ENCODE data around the gene RBFOX2. TPM values are rescaled to one million over a fixed set of nuclear protein-coding genes. Genes with fewer than 3 reads are reported as not detected.

Gene RBFOX2
- total RNA-seq, 2 donors from 2014 or later: 81.8 to 86.0 TPM

DNA sequence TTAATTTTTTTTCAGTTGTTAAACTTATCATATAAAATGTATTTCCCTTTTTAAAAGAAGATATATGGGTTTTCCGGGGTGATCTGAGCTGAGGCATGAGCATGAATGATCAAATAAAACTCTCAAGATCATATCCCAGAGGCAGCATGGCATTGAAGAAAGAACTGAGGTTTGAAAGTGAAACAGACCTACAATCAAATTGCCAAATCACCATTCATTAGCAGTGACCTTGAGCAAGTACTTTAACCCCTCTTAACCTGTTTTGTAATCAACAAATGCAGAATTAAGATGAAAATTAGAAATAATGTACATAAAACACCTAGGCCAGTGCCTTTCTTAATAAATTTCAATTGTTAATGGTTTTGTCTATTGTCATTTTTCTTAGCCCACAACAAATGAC is 116.0 kb downstream of the RBFOX2 start:
- H3K9me3 ChIP-seq: no peaks in the 10 kb centered on the region
- H3K27ac ChIP-seq: peak overlapping the region in 1 of 2 donors; percentile 86
- H3K36me3 ChIP-seq: no peaks in the 10 kb centered on the region
- no peak overlapping the region for H3K4me3 ChIP-seq
- no peaks in the 10 kb centered on the region for H3K27me3 ChIP-seq
- TF ChIP-seq, protein P1, sequence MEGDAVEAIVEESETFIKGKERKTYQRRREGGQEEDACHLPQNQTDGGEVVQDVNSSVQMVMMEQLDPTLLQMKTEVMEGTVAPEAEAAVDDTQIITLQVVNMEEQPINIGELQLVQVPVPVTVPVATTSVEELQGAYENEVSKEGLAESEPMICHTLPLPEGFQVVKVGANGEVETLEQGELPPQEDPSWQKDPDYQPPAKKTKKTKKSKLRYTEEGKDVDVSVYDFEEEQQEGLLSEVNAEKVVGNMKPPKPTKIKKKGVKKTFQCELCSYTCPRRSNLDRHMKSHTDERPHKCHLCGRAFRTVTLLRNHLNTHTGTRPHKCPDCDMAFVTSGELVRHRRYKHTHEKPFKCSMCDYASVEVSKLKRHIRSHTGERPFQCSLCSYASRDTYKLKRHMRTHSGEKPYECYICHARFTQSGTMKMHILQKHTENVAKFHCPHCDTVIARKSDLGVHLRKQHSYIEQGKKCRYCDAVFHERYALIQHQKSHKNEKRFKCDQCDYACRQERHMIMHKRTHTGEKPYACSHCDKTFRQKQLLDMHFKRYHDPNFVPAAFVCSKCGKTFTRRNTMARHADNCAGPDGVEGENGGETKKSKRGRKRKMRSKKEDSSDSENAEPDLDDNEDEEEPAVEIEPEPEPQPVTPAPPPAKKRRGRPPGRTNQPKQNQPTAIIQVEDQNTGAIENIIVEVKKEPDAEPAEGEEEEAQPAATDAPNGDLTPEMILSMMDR (IDR thresholded peaks at IDR 0.05): no peak
- no peak for DNase-seq (ENCODE audit: low spot score)
- peaks cover 0 to 66% of the 10 kb centered on the region in 2 donors for H3K4me1 ChIP-seq

DNA sequence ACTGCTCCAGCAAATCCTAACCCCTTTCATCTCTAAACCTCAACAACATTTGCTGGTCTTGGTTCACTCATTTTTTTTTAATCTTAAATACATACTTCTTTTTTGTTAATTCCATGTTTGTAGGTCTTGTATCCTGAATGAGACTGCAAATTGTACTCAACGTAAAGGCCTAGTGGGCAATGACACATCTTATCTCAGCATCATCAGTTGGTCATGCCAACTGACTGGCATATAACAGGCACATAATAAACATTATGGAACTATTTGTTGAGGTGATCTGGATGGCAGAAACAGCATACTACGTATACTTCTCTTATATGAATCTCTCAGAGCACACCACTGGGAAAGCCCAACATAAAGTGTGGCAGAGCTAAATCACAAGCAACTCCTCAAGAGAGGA is 116.7 kb downstream of the RBFOX2 start:
- no peak for DNase-seq (ENCODE audit: low spot score)
- H3K4me3 ChIP-seq: no peak overlapping the region
- H3K27me3 ChIP-seq: no peaks in the 10 kb centered on the region
- H3K36me3 ChIP-seq: no peaks in the 10 kb centered on the region
- H3K4me1 ChIP-seq: peaks cover 0 to 58% of the 10 kb centered on the region in 2 donors
- H3K27ac ChIP-seq: peak overlapping the region in 1 of 2 donors; percentile 86
- TF ChIP-seq, protein P1 (IDR thresholded peaks at IDR 0.05): no peak
- no peaks in the 10 kb centered on the region for H3K9me3 ChIP-seq

DNA sequence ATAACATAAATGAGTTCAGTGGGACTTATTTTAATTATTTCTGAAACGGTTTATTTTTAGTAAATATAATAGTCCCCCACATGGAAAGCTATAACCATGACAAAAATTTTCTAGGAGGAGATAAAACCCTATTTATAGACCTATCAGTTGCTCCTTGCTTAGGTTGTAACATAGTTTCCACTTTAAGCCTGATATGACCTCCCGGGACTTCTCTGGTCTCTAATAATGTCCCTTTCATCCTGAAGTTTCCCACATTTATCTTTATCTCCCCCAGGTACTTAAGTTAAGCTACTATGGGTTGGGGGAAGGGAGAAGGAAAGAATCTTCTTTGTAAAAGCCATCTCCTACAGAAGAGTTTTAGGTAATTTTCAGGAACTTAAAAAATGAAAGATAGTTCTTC is 117.7 kb downstream of the RBFOX2 start:
- H3K27ac ChIP-seq: peak overlapping the region in 1 of 2 donors; percentile 86
- H3K27me3 ChIP-seq: no peaks in the 10 kb centered on the region
- no peak for DNase-seq (ENCODE audit: low spot score)
- TF ChIP-seq, protein P1 (IDR thresholded peaks at IDR 0.05): no peak
- H3K4me1 ChIP-seq: peaks cover 0 to 51% of the 10 kb centered on the region in 2 donors
- no peak overlapping the region for H3K4me3 ChIP-seq
- H3K36me3 ChIP-seq: no peaks in the 10 kb centered on the region
- H3K9me3 ChIP-seq: no peaks in the 10 kb centered on the region

DNA sequence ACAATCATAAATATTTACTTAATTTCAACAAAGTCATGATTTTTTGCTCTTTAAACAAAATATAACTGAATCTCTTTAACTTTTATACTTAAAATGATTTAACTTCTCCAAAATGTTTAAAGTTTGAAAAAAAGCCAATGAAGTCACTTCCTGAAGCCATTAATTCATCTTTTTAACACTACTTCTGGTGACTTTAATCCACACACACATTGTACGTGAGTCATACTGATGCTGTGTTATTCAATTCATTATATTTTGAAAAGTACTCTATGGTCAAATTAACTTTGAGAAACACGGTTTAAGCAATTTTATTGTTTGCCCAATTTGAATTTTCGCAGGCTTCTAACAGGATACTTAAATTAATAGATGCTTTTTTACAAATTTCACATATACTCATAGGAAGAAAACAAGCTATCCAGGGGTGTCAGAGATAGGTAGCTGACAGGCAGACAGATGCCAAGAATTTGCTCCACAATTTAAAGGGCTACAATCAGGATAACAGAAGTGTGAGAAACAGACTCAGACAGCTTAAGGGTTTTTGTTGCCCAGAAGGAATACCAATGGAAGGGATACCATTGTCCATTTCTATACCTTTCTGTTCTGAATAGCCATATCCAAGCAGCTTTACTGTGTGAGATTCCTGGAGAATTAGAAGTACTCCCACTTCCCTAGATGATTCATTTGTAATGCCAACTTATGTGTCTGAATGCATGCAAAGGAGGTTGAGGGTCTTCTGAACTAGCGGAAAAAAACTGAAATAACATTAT is 118.4 kb downstream of the RBFOX2 start:
- TF ChIP-seq, protein P1 (IDR thresholded peaks at IDR 0.05): no peak
- Histone ChIP-seq H3K9me3 (no peaks in the 10 kb centered on the region), H3K27ac (peak overlapping the region; percentile 18 to 86), H3K27me3 (no peaks in the 10 kb centered on the region), H3K4me1 (peaks cover 0 to 44% of the 10 kb centered on the region in 2 donors), H3K36me3 (no peaks in the 10 kb centered on the region), H3K4me3 (no peak overlapping the region)
- DNase-seq (ENCODE audit: low spot score): no peak

DNA sequence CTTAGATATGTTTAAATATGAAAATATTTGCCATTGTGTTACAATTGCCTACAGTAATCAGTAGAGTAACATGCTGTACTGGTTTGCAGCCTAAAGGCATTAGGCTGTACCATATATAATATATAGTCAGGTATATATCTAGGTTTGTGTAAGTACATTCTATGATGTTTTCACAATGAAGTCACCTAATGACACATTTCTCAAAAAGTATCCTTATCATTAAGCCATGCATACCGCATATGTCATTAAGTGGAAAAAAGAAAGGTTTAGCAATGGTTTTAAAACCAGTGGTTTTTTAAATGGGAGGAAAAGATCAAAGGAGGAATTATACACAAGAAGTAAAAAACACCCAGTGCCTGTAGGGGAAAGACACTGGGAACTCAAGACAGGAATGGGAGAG is 122.7 kb downstream of the RBFOX2 start:
- no peak overlapping the region for H3K4me3 ChIP-seq
- peaks cover 0 to 49% of the 10 kb centered on the region in 2 donors for H3K4me1 ChIP-seq

More for the DNA sequence above, 122.7 kb downstream of the RBFOX2 start:
- no peak overlapping the region for H3K27ac ChIP-seq
- TF ChIP-seq, protein P1 (IDR thresholded peaks at IDR 0.05): no peak
- no peaks in the 10 kb centered on the region for H3K9me3 ChIP-seq
- no peaks in the 10 kb centered on the region for H3K27me3 ChIP-seq
- no peaks in the 10 kb centered on the region for H3K36me3 ChIP-seq
- no peak for DNase-seq (ENCODE audit: low spot score)

Data from right atrium auricular region (tissue), 2 donors.